Esophagus muscularis mucosa (tissue), 3 donors: ENCODE measurements around the gene RASGRF2.

Source experiments
- CTCF ChIP-seq, 3 experiments: fragments of 200-600 bp in 2 of 3; fragments of 450-650 bp in 1 of 3; sonication (generic) in 2 of 3; IDR thresholded peaks; one replicate each; pipeline ENCODE4 v1.5.1; 2017 to 2019; ENCODE audit warnings: antibody characterized with exemption in 3 of 3, mild to moderate bottlenecking in 2 of 3, moderate library complexity in 1 of 3
- POLR2AphosphoS5 ChIP-seq, 2 donors: sonication (generic); formaldehyde crosslinking; IDR thresholded peaks; one replicate each; pipeline ENCODE4 v1.6.1; 2017; ENCODE audit warnings: antibody characterized with exemption in 2 of 2

- TF ChIP-seq POLR2AphosphoS5 (IDR thresholded peaks at IDR 0.05) (no peak), CTCF (IDR thresholded peaks at IDR 0.05) (no peak)
Observed at GRCh38 chr5:80919678-80920196, 40.4 kb upstream of the RASGRF2 start.
